ENCODE results near the gene LPIN2.
"Not testable (repeated sequence)": the region's sequence is repeated elsewhere in the genome, so short reads cannot be mapped to it uniquely, and the experiment has no call there.

The LPIN2 gene

DNA sequence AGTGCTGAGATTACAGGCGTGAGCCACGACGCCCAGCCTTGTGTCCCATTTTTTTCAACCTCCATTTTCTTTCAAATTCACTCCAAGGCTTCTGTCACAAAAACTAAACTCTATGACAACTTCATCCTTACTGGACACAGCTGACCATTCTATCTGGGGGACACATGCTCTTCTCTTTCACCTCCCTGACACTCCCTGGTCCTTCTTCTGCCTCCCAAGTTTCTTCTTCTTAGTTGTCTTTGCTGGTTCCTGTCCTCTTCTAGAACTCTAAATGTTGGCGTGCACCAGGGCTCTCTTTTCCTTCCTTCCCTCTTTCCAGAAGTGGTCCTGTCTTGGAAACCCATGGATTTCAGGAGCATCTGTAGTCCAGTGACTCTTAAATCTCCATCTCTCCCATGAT lies 40.1 kb upstream of the LPIN2 start:
- POLR2A ChIA-PET, result no interaction called here
- DNase-seq (ENCODE audit: low read depth, low spot score), result no peak
- H3K4me3 ChIP-seq (ENCODE audit: low read depth, low read length), result no peak overlapping the region
- CTCF ChIA-PET, result interaction anchor here (2.6 kb wide), 1 partner anchor 10 kb away, joined by 11 read pairs; no protein-coding TSS in a partner anchor
- TF ChIP-seq, protein P1, sequence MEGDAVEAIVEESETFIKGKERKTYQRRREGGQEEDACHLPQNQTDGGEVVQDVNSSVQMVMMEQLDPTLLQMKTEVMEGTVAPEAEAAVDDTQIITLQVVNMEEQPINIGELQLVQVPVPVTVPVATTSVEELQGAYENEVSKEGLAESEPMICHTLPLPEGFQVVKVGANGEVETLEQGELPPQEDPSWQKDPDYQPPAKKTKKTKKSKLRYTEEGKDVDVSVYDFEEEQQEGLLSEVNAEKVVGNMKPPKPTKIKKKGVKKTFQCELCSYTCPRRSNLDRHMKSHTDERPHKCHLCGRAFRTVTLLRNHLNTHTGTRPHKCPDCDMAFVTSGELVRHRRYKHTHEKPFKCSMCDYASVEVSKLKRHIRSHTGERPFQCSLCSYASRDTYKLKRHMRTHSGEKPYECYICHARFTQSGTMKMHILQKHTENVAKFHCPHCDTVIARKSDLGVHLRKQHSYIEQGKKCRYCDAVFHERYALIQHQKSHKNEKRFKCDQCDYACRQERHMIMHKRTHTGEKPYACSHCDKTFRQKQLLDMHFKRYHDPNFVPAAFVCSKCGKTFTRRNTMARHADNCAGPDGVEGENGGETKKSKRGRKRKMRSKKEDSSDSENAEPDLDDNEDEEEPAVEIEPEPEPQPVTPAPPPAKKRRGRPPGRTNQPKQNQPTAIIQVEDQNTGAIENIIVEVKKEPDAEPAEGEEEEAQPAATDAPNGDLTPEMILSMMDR (IDR thresholded peaks at IDR 0.05; ENCODE audit: insufficient read depth, low read length, missing control alignments), result no peak

DNA sequence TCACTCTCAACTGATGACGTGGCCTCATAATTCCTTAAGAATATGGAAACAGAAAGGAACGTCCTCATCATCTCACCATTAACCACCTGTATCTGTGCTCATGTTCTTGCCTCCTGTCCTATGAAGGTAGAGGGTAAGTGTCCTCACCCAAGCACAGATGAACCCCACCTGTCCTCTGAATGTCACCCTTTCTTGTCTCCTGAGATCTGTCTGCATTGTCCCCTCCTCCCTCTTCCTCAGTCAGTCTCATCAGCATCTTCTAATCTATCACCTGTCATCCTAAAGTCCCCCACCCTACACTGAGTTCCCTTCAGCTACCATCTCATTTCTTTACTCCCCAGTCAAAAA lies 39.4 kb upstream of the LPIN2 start:
- TF ChIP-seq, protein P1 (IDR thresholded peaks at IDR 0.05; ENCODE audit: insufficient read depth, low read length, missing control alignments), result no peak
- ChIA-PET POLR2A (no interaction called here), CTCF (interaction anchor here (2.6 to 2.8 kb wide), 2 partner anchors 10 to 11 kb away, joined by 6 to 11 read pairs; no protein-coding TSS in a partner anchor)
- no peak overlapping the region for H3K4me3 ChIP-seq (ENCODE audit: low read depth, low read length)
- no peak for DNase-seq (ENCODE audit: low read depth, low spot score)

DNA sequence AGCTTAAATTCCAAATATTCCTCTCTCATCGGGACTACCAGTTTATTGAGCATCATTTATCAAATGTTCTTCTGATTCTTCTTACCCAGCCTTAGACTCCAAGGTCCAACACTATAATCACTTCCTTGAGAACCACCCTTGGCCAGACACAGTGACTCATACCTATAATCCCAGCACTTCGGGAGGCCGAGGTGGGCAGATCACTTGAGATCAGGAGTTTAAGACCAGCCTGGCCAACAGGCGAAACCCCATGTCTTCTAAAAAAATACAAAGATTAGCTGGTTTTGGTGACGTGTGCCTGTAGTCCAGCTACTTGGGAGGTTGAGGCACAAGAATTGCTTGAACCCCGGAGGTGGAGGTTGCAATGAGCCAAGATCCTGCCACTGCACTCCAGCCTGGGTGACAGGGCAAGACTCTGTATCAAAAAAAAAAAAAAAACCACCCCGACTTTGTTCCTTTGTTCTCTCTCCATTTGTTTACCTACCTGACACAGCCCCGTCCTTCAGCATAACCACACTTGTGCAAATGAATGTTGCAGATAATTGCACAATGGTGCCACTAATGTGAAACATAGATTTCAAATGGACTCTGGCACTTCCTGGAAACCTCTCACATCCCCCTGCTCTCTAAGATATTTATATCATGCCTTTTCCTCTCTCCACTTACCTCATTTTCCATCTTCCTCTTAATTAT lies 38.9 kb upstream of the LPIN2 start:
- POLR2A ChIA-PET, result no interaction called here
- TF ChIP-seq, protein P1 (IDR thresholded peaks at IDR 0.05; ENCODE audit: insufficient read depth, low read length, missing control alignments), result no peak
- CTCF ChIA-PET, result interaction anchor here (2.8 kb wide), 1 partner anchor 11 kb away, joined by 6 read pairs; no protein-coding TSS in a partner anchor
- H3K4me3 ChIP-seq (ENCODE audit: low read depth, low read length), result no peak overlapping the region
- no peak for DNase-seq (ENCODE audit: low read depth, low spot score)

DNA sequence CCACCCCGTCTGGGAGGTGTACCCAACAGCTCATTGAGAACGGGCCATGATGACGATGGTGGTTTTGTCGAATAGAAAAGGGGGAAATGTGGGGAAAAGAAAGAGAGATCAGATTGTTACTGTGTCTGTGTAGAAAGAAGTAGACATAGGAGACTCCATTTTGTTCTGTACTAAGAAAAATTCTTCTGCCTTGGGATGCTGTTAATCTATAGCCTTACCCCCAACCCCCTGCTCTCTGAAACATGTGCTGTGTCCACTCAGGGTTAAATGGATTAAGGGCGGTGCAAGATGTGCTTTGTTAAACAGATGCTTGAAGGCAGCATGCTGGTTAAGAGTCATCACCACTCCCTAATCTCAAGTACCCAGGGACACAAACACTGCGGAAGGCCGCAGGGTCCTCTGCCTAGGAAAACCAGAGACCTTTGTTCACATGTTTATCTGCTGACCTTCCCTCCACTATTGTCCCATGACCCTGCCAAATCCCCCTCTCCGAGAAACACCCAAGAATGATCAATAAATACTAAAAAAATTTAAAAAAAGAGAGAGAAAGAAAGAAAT lies 37.0 kb upstream of the LPIN2 start:
- POLR2A ChIA-PET; H3K4me3 ChIP-seq (ENCODE audit: low read depth, low read length); DNase-seq (ENCODE audit: low read depth, low spot score): not testable (repeated sequence)
- CTCF ChIA-PET, result interaction anchor here (2.8 kb wide), 1 partner anchor 13 kb away, joined by 6 read pairs; no protein-coding TSS in a partner anchor

DNA sequence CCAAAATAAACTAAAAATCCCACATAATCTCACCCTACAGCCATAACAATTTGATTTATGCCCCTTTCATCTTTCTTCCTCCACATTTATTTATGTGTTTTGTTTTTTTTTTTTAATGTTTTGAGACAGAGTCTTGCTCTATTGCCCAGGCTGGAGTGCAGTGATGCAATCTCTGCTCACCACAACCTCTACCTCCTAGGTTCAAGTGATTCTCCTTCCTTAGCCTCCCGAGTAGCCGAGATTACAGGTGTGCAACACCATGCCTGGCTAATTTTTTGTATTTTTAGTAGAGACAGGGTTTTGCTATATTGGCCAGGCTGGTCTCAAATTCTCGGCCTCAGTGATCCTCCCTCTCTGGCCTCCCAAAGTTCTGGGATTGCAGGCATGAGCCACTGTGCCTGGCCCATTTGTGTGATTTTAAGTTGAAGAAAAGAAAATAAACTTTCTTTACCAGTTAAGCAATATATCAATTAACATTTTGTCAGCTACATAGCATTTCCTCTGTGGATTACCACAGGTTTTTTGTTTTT lies 35.9 kb upstream of the LPIN2 start:
- TF ChIP-seq, protein P1 (IDR thresholded peaks at IDR 0.05; ENCODE audit: insufficient read depth, low read length, missing control alignments), result no peak
- CTCF ChIA-PET, result interaction anchor here (1.0 kb wide), 1 partner anchor 63 kb away, joined by 3 read pairs; no protein-coding TSS in a partner anchor
- no peak for DNase-seq (ENCODE audit: low read depth, low spot score)
- POLR2A ChIA-PET, result no interaction called here
- H3K4me3 ChIP-seq (ENCODE audit: low read depth, low read length), result no peak overlapping the region

DNA sequence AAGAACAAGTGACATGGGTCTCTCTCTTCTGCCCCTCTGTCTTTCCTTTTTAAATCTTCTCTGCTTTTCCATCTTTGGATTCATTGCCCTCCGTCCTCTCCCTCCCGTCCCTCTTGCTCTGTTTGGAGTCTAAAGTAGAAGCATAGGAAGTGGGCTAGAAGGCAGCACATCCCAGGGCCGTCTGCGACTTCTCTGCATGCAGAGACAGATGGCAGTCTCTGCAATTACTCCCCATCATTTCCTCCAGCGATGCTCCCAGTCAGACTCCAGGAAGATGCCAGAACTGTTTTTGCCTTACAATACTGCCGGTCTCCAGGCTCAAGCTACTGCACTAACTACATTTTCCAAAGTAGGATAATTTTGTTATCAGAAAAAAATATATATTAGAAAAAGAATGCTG lies 35.2 kb upstream of the LPIN2 start:
- CTCF ChIA-PET, result interaction anchor here (1.0 kb wide), 1 partner anchor 64 kb away, joined by 3 read pairs; no protein-coding TSS in a partner anchor
- POLR2A ChIA-PET, result no interaction called here
- TF ChIP-seq, protein P1 (IDR thresholded peaks at IDR 0.05; ENCODE audit: insufficient read depth, low read length, missing control alignments), result no peak
- H3K4me3 ChIP-seq (ENCODE audit: low read depth, low read length), result no peak overlapping the region
- DNase-seq (ENCODE audit: low read depth, low spot score), result no peak
